Esophagus muscularis mucosa (tissue), 4 donors: Measurements from ENCODE around the gene ACTC1. TPM values are rescaled to one million over a fixed set of nuclear protein-coding genes. Genes with fewer than 3 reads are reported as not detected.

Experiments used
- DNase-seq: peaks from one replicate; pipeline ENCODE4 v3.0.0-alpha.2; 2017; ENCODE audit errors: extremely low spot score
- H3K27ac ChIP-seq, 4 donors: fragments of 200-600 bp; sonication (generic); replicated peaks in 1 of 4; 1 replicate in 3 of 4; 2 replicates in 1 of 4; pipeline ENCODE4 v1.5.1; 2016 to 2019; ENCODE audit warnings: mild to moderate bottlenecking in 1 of 4
- H3K27me3 ChIP-seq, 4 donors: fragments of 200-600 bp; sonication (generic); one replicate each; pipeline versions ENCODE4 v1.5.1 to v1.6.0; 2016 to 2019
- H3K36me3 ChIP-seq, 4 donors: fragments of 200-600 bp; sonication (generic); one replicate each; pipeline ENCODE4 v1.5.1; 2016 to 2019
- H3K4me1 ChIP-seq, 4 donors: fragments of 200-600 bp; sonication (generic); one replicate each; pipeline ENCODE4 v1.5.1; 2016 to 2019
- H3K4me3 ChIP-seq, 4 donors: fragments of 200-600 bp; sonication (generic); 1 replicate in 2 of 4; 2 replicates in 2 of 4; pipeline ENCODE4 v1.5.1; 2016 to 2019; ENCODE audit warnings: mild to moderate bottlenecking in 4 of 4, moderate library complexity in 1 of 4
- H3K9me3 ChIP-seq, 4 donors: fragments of 200-600 bp; sonication (generic); 1 replicate in 3 of 4; 2 replicates in 1 of 4; pipeline ENCODE4 v1.5.1; 2016 to 2019
- EP300 ChIP-seq: sonication (generic); formaldehyde crosslinking; IDR thresholded peaks from one replicate; pipeline ENCODE4 v1.6.1; 2017; ENCODE audit warnings: antibody characterized with exemption
- POLR2A ChIP-seq: fragments of 450-650 bp; IDR thresholded peaks from one replicate; pipeline ENCODE4 v1.6.1; 2017; ENCODE audit warnings: antibody characterized with exemption, moderate library complexity, mild to moderate bottlenecking, low read depth
- POLR2AphosphoS5 ChIP-seq, 2 donors: sonication (generic); formaldehyde crosslinking; IDR thresholded peaks; one replicate each; pipeline ENCODE4 v1.6.1; 2017; ENCODE audit warnings: antibody characterized with exemption in 2 of 2
- WGBS: methylation state at CpG from one replicate; pipeline ENCODE4 v1.1.5; 2018; 5-methylcytosine and 5-hydroxymethylcytosine counted together
- intact Hi-C: fragments of 100-400 bp; cut with DNase I; formaldehyde crosslinking; loops from one replicate; pipeline ENCODE4 v1.15.1; 2023
- total RNA-seq, 4 donors: library from RNA; depleted of rRNA; stranded (reverse); fragments of >200 nt; gene quantifications; one replicate each; pipeline versions ENCODE4 v1.1.0 to v1.2.1, GENCODE V29; 2016
- TF ChIP-seq, protein P1 (sequence below), 3 experiments: fragments of 200-600 bp in 2 of 3; fragments of 450-650 bp in 1 of 3; sonication (generic) in 2 of 3; IDR thresholded peaks; one replicate each; pipeline ENCODE4 v1.5.1; 2017 to 2019; ENCODE audit warnings: antibody characterized with exemption in 3 of 3, mild to moderate bottlenecking in 2 of 3, moderate library complexity in 1 of 3

The ACTC1 gene
- total RNA-seq, 4 donors from 2014 or later, result 4.7 to 8.7 (median 7.3) TPM

DNA sequence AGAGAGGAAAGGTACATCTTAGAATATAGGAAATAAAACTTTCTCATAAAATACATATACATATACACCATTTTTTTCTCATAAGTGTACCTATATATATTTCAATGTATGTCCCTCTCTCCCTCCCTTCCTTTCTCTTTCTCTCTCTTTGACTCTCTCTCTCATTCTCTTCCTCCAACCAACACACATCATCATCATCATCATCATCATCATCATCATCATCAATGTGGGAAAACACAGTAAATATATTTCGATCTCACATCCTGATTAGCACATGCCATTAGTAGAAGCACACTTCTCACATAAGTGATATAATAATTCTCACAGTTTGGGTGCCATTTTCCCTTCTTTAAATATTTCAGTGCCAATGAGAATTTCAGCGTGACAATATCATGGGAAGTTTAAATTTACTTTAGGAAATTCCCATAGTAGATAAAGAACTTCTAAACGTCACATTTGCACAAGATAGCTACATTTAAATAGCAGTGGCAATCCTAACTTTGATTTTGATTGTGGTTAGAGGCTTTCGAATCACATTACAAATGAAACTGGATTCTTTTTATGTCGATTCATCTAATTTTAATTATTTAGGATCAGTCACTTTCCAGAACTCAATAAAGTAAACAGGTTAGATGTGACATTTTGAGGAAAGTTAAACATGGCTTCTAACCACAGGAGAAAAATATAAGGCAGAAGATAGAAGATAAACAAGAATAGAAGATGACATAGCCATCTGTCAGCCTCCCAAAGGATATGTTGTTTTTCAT is 33.0 kb upstream of the ACTC1 start:
- H3K9me3 ChIP-seq, result no peaks in the 10 kb centered on the region
- no peak overlapping the region for H3K27ac ChIP-seq
- H3K36me3 ChIP-seq, result no peaks in the 10 kb centered on the region
- WGBS, result 84% methylated on average over 5 of the region's 5 CpGs
- H3K4me1 ChIP-seq, result no peaks in the 10 kb centered on the region
- intact Hi-C loops, result no loop called here
- no peak for DNase-seq
- no peak overlapping the region for H3K4me3 ChIP-seq
- no peaks in the 10 kb centered on the region for H3K27me3 ChIP-seq
- TF ChIP-seq, protein P1, sequence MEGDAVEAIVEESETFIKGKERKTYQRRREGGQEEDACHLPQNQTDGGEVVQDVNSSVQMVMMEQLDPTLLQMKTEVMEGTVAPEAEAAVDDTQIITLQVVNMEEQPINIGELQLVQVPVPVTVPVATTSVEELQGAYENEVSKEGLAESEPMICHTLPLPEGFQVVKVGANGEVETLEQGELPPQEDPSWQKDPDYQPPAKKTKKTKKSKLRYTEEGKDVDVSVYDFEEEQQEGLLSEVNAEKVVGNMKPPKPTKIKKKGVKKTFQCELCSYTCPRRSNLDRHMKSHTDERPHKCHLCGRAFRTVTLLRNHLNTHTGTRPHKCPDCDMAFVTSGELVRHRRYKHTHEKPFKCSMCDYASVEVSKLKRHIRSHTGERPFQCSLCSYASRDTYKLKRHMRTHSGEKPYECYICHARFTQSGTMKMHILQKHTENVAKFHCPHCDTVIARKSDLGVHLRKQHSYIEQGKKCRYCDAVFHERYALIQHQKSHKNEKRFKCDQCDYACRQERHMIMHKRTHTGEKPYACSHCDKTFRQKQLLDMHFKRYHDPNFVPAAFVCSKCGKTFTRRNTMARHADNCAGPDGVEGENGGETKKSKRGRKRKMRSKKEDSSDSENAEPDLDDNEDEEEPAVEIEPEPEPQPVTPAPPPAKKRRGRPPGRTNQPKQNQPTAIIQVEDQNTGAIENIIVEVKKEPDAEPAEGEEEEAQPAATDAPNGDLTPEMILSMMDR (IDR thresholded peaks at IDR 0.05), result no peak
- TF ChIP-seq POLR2A, result no peak
- no peak for TF ChIP-seq POLR2AphosphoS5 (IDR thresholded peaks at IDR 0.05)
- no peak for TF ChIP-seq EP300

DNA sequence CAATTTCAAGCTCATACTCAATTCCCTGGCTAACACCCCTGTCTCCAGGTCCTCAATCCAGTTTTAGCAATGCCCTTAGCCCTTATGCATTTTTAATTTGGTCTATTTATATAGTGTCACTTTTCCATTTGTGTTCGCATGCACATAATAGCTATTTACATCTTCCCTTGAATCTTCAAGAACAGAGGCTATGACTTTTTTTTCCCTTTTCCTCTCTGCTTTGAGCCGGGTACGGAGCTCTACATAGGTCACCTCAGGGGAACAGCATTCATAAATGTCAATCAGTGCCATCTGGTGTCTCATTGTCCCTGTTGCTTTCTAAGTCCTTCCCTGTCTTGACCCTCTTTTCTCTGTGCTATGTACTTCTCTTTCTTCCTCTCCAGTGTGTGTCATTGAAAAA is 26.5 kb upstream of the ACTC1 start:
- 69% methylated on average over 3 of the region's 3 CpGs for WGBS
- TF ChIP-seq, protein P1 (IDR thresholded peaks at IDR 0.05), result no peak
- TF ChIP-seq EP300 (no peak), POLR2A (no peak), POLR2AphosphoS5 (IDR thresholded peaks at IDR 0.05) (no peak)
- intact Hi-C loops, result no loop called here

DNA sequence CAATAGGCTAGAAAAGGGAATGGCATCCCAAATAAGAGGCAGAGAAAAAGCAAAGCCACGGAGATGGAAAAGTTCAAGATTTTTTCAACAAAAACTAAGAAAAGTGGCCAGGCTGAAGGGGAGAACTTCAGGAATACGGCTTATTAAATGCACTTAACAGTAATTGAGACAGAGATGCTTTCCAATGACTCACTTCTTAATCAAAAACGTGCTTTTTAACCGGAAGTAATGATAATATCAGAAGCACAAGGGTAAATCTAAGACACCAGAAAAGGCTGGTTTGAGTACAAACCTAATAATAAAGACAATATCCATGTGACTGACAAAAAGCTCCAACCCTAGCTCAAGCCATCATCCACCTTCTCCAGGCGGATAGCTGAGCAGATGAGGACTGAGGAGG is 24.8 kb upstream of the ACTC1 start:
- Histone ChIP-seq H3K36me3 (no peaks in the 10 kb centered on the region), H3K4me3 (no peak overlapping the region), H3K4me1 (no peaks in the 10 kb centered on the region), H3K27ac (no peak overlapping the region), H3K27me3 (peaks cover 0 to 9% (median 0%) of the 10 kb centered on the region in 4 donors), H3K9me3 (no peaks in the 10 kb centered on the region)
- no peak for DNase-seq
- TF ChIP-seq, protein P1 (IDR thresholded peaks at IDR 0.05), result no peak
- no peak for TF ChIP-seq EP300
- TF ChIP-seq POLR2A, result no peak
- TF ChIP-seq POLR2AphosphoS5 (IDR thresholded peaks at IDR 0.05), result no peak
- intact Hi-C loops, result no loop called here
- WGBS, result 79% methylated on average over 5 of the region's 5 CpGs

More for the DNA sequence above, 26.5 kb upstream of the ACTC1 start:
- Histone ChIP-seq H3K9me3 (no peaks in the 10 kb centered on the region), H3K36me3 (no peaks in the 10 kb centered on the region), H3K4me1 (no peaks in the 10 kb centered on the region), H3K27me3 (peaks cover 0 to 9% (median 0%) of the 10 kb centered on the region in 4 donors), H3K27ac (no peak overlapping the region), H3K4me3 (no peak overlapping the region)
- DNase-seq, result no peak

DNA sequence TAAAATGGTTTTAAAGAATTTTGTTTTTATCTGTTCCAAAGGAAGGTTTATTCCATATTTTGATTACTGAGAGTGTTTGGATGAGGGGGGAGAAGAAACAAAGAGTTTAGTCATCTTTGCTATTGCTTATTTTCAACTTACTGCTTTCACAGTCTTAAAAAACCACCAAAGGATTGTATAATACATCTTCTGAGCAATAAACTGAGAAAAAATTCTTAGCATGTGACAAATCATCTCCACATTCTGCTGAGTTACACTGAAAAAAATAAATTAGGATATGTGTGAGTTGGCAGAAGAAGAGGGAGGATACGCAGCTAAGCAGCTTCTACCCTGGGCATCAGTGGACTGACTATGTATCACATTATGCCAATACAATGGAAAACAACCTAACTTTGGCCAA is 23.2 kb upstream of the ACTC1 start:
- 91% methylated on average over 1 of the region's 1 CpG for WGBS
- Histone ChIP-seq H3K27me3 (peaks cover 0 to 9% (median 0%) of the 10 kb centered on the region in 4 donors), H3K27ac (no peak overlapping the region), H3K4me1 (no peaks in the 10 kb centered on the region), H3K36me3 (no peaks in the 10 kb centered on the region), H3K9me3 (no peaks in the 10 kb centered on the region), H3K4me3 (no peak overlapping the region)
- no peak for DNase-seq
- intact Hi-C loops, result no loop called here
- no peak for TF ChIP-seq POLR2A
- no peak for TF ChIP-seq POLR2AphosphoS5 (IDR thresholded peaks at IDR 0.05)

DNA sequence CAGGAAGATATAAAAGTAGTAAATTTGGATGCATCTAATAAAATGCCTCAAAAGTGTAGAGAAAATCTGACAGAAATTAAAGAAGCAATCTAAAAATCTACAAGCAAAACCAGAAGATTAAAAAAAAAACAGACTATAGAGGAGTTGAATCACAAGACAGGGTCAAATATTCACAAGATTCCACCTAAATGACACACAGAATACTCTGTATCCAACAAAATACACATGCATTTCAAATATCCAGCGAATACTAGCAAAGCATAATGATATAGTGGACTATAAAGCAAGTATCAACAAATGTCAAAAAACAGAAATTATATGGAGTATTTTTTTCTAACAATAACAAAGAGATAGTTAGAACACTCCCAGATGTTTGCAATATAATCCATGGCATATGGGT is 20.5 kb upstream of the ACTC1 start:
- TF ChIP-seq, protein P1 (IDR thresholded peaks at IDR 0.05), result no peak
- TF ChIP-seq EP300 (no peak), POLR2A (no peak), POLR2AphosphoS5 (IDR thresholded peaks at IDR 0.05) (no peak)
- H3K27ac ChIP-seq, result no peak overlapping the region
- 65% methylated on average over 1 of the region's 1 CpG for WGBS
- H3K4me3 ChIP-seq, result no peak overlapping the region
- no peaks in the 10 kb centered on the region for H3K4me1 ChIP-seq
- H3K9me3 ChIP-seq, result no peaks in the 10 kb centered on the region
- intact Hi-C loops, result no loop called here
- no peaks in the 10 kb centered on the region for H3K36me3 ChIP-seq
- DNase-seq, result no peak
- H3K27me3 ChIP-seq, result no peaks in the 10 kb centered on the region
